SK-N-SH (cell line): ENCODE data around the gene TFB1M. TPM values are rescaled to one million over a fixed set of nuclear protein-coding genes. Genes with fewer than 3 reads are reported as not detected.

Experiments used
- CTCF ChIA-PET: fragments of 300-600, 350-600 bp; formaldehyde crosslinking; extraction: SDS; loops from one replicate; lab custom pipeline; 2021; lab: Yijun Ruan, JAX
- POLR2A ChIA-PET: fragments of 350-600 bp; sonication (Branson Sonifier 250); formaldehyde crosslinking; extraction: SDS; loops from one replicate; lab custom pipeline; 2020; ENCODE audit warnings: antibody characterized with exemption, inconsistent platforms; lab: Yijun Ruan, JAX
- DNase-seq: peaks from one replicate; pipeline ENCODE4 v3.0.0; 2012
- H2AFZ ChIP-seq: fragments of 200-600 bp; sonication (generic); 2 replicates; pipeline ENCODE4 v1.8.1; 2016; ENCODE audit warnings: antibody characterized with exemption, mild to moderate bottlenecking, low read depth
- H3F3A ChIP-seq: fragments of 200-600 bp; sonication (generic); replicated peaks from 2 replicates; pipeline ENCODE3; 2016; ENCODE audit warnings: antibody characterized with exemption, mild to moderate bottlenecking; ENCODE audit not compliant: insufficient read depth
- H3K27ac ChIP-seq, 2 experiments: fragments of 200-500 bp in 1 of 2; fragments of 200-600 bp in 1 of 2; sonication (Bioruptor generic) in 1 of 2; sonication (generic), shearing (Covaris generic) in 1 of 2; 2 replicates each; pipeline versions ENCODE4 v1.5.1 to v1.6.1; 2014 to 2016; ENCODE audit warnings: low read depth in 2 of 2, inconsistent platforms in 1 of 2, low read length in 1 of 2, mild to moderate bottlenecking in 1 of 2, mixed read lengths in 1 of 2
- H3K27me3 ChIP-seq: fragments of 200-600 bp; sonication (generic), shearing (Covaris generic); 2 replicates; pipeline ENCODE4 v1.6.1; 2016; ENCODE audit warnings: mixed run types; ENCODE audit not compliant: insufficient read depth
- H3K36me3 ChIP-seq, 2 experiments: fragments of 200-500 bp in 1 of 2; fragments of 200-600 bp in 1 of 2; sonication (Bioruptor generic) in 1 of 2; sonication (generic) in 1 of 2; replicated peaks in 1 of 2; 2 replicates each; pipeline versions ENCODE3 to v1.5.1; 2014 to 2016; ENCODE audit warnings: low read length in 1 of 2, mild to moderate bottlenecking in 1 of 2; ENCODE audit not compliant: insufficient read depth in 2 of 2, control insufficient read depth in 1 of 2
- H3K4me1 ChIP-seq, 2 experiments: fragments of 200-500 bp in 1 of 2; fragments of 200-600 bp in 1 of 2; sonication (Bioruptor generic) in 1 of 2; sonication (generic), shearing (Covaris generic) in 1 of 2; 2 replicates each; pipeline versions ENCODE4 v1.5.1 to v1.6.1; 2014 to 2016; ENCODE audit warnings: low read depth in 1 of 2, low read length in 1 of 2, mixed run types in 1 of 2; ENCODE audit not compliant: insufficient read depth in 2 of 2, control insufficient read depth in 1 of 2
- H3K4me2 ChIP-seq: fragments of 200-600 bp; sonication (generic), shearing (Covaris generic); 2 replicates; pipeline ENCODE4 v1.6.1; 2017; ENCODE audit warnings: mixed run types
- H3K4me3 ChIP-seq, 2 experiments: fragments of 200-500 bp in 1 of 2; fragments of 200-600 bp in 1 of 2; sonication (Bioruptor generic) in 1 of 2; sonication (generic), shearing (Covaris generic) in 1 of 2; 2 replicates each; pipeline versions ENCODE4 v1.5.1 to v1.8.1; 2014 to 2016; ENCODE audit warnings: low read depth in 2 of 2, inconsistent platforms in 1 of 2, low read length in 1 of 2, mild to moderate bottlenecking in 1 of 2, mixed read lengths in 1 of 2, moderate library complexity in 1 of 2
- H3K79me2 ChIP-seq: fragments of 200-600 bp; sonication (generic); 2 replicates; pipeline ENCODE4 v1.8.1; 2017; ENCODE audit warnings: mild to moderate bottlenecking; ENCODE audit not compliant: insufficient read depth
- H3K9ac ChIP-seq: fragments of 200-600 bp; sonication (generic); 2 replicates; pipeline ENCODE4 v1.6.1; 2017; ENCODE audit warnings: mixed run types
- H3K9me2 ChIP-seq: fragments of 200-600 bp; sonication (generic); 2 replicates; pipeline ENCODE4 v1.6.1; 2017; ENCODE audit warnings: mixed run types
- H3K9me3 ChIP-seq: fragments of 200-600 bp; sonication (generic); 2 replicates; pipeline ENCODE4 v1.6.1; 2017; ENCODE audit warnings: mixed run types, mild to moderate bottlenecking, moderate library complexity
- H4K20me1 ChIP-seq: fragments of 200-600 bp; sonication (generic); 2 replicates; pipeline ENCODE4 v1.6.1; 2017; ENCODE audit warnings: mild to moderate bottlenecking, mixed run types; ENCODE audit not compliant: insufficient read depth
- CHD2 ChIP-seq: fragments of 150-350 bp; IDR thresholded peaks from 2 replicates; pipeline ENCODE4 v1.6.1; 2018; ENCODE audit warnings: low read length; ENCODE audit not compliant: partially characterized antibody
- CTCF ChIP-seq: fragments of 200-600 bp; sonication (generic); IDR thresholded peaks from 2 replicates; pipeline ENCODE4 v1.6.1; 2017; ENCODE audit warnings: antibody characterized with exemption, mild to moderate bottlenecking, moderate library complexity
- ELF1 ChIP-seq: IDR thresholded peaks from 2 replicates; pipeline ENCODE4 v1.4.0; 2012
- EP300 ChIP-seq, 2 experiments: IDR thresholded peaks; 2 replicates each; pipeline versions ENCODE4 v1.4.0 to v1.6.1; 2012; ENCODE audit warnings: borderline replicate concordance in 1 of 2, low read depth in 1 of 2, low read length in 1 of 2
- FOXM1 ChIP-seq: IDR thresholded peaks from 2 replicates; pipeline ENCODE4 v1.4.0; 2012; ENCODE audit warnings: low read depth, mild to moderate bottlenecking
- GABPA ChIP-seq: IDR thresholded peaks from 2 replicates; pipeline ENCODE4 v1.4.0; 2012; ENCODE audit warnings: low read depth, mild to moderate bottlenecking
- JUND ChIP-seq: IDR thresholded peaks from 2 replicates; pipeline ENCODE4 v1.4.0; 2012
- MAX ChIP-seq: IDR thresholded peaks from 2 replicates; pipeline ENCODE4 v1.4.0; 2012; ENCODE audit warnings: low read depth
- MEF2A ChIP-seq: IDR thresholded peaks from 2 replicates; pipeline ENCODE4 v1.4.0; 2012; ENCODE audit warnings: low read depth, borderline replicate concordance
- NFIC ChIP-seq: IDR thresholded peaks from 2 replicates; pipeline ENCODE4 v1.4.0; 2012; ENCODE audit warnings: borderline replicate concordance
- NRF1 ChIP-seq: IDR thresholded peaks from 2 replicates; pipeline ENCODE4 v1.6.1; 2012; ENCODE audit warnings: low read depth, mild to moderate bottlenecking, low read length
- POLR2AphosphoS5 ChIP-seq: IDR thresholded peaks from 2 replicates; pipeline ENCODE4 v1.6.1; 2012; ENCODE audit warnings: low read depth, low read length
- RAD21 ChIP-seq: IDR thresholded peaks from 2 replicates; pipeline ENCODE4 v1.6.1; 2012; ENCODE audit warnings: mild to moderate bottlenecking, low read length
- RCOR1 ChIP-seq: fragments of 150-350 bp; IDR thresholded peaks from 2 replicates; pipeline ENCODE4 v1.6.1; 2017; ENCODE audit warnings: antibody characterized with exemption, low read length
- RFX5 ChIP-seq: IDR thresholded peaks from 2 replicates; pipeline ENCODE4 v1.6.1; 2012; ENCODE audit warnings: mild to moderate bottlenecking, improper control_type of control experiment, low read length
- RXRA ChIP-seq: IDR thresholded peaks from 2 replicates; pipeline ENCODE4 v1.4.0; 2012; ENCODE audit warnings: low read depth, mild to moderate bottlenecking, borderline replicate concordance
- SIN3A ChIP-seq: IDR thresholded peaks from 2 replicates; pipeline ENCODE4 v1.6.1; 2012; ENCODE audit warnings: low read depth, mild to moderate bottlenecking, low read length, moderate library complexity, borderline replicate concordance
- SMC3 ChIP-seq: IDR thresholded peaks from 2 replicates; pipeline ENCODE4 v1.6.1; 2012; ENCODE audit warnings: low read depth, low read length, improper control_type of control experiment
- TAF1 ChIP-seq: IDR thresholded peaks from 2 replicates; pipeline ENCODE4 v1.6.1; 2012; ENCODE audit warnings: low read depth, mild to moderate bottlenecking, low read length, moderate library complexity, borderline replicate concordance
- TCF12 ChIP-seq: IDR thresholded peaks from 2 replicates; pipeline ENCODE4 v1.4.0; 2012
- TEAD4 ChIP-seq: IDR thresholded peaks from 2 replicates; pipeline ENCODE4 v1.4.0; 2012; ENCODE audit warnings: mild to moderate bottlenecking, borderline replicate concordance; ENCODE audit not compliant: insufficient read depth
- USF1 ChIP-seq: IDR thresholded peaks from 2 replicates; pipeline ENCODE4 v1.4.0; 2012; ENCODE audit warnings: low read depth, borderline replicate concordance
- USF2 ChIP-seq: fragments of 150-350 bp; IDR thresholded peaks from 2 replicates; pipeline ENCODE4 v1.6.1; 2017; ENCODE audit warnings: antibody characterized with exemption, low read length, low read depth, borderline replicate concordance
- WGBS: methylation state at CpG from one replicate; pipeline ENCODE4 v1.1.6; 2017; ENCODE audit warnings: low lambda C conversion rate; 5-methylcytosine and 5-hydroxymethylcytosine counted together
- polyA plus RNA-seq, 3 experiments: library from polyadenylated mRNA; depleted of rRNA; stranded (reverse); fragments of >200 nt; gene quantifications; 2 replicates each; pipeline ENCODE4 v1.2.3, GENCODE V29; 2012

TFB1M gene
- polyA plus RNA-seq, 1 of the 3 experiments (the other 2 are of a cell fraction), result 28.4 TPM

- peaks cover 0 to 3% of the 10 kb centered on the region in 2 experiments for H3K36me3 ChIP-seq
- no peaks in the 10 kb centered on the region for H3K79me2 ChIP-seq
- no peaks in the 10 kb centered on the region for H3K27me3 ChIP-seq
- H3K4me1 ChIP-seq, result no peaks in the 10 kb centered on the region
- H3K27ac ChIP-seq, result no peak overlapping the region
- H3K4me3 ChIP-seq, result no peak overlapping the region
- H3K9me2 ChIP-seq, result no peaks in the 10 kb centered on the region
- H3K4me2 ChIP-seq, result no peak overlapping the region
- no peak overlapping the region for H2AFZ ChIP-seq
- no peaks in the 10 kb centered on the region for H4K20me1 ChIP-seq
- H3K9ac ChIP-seq, result no peak overlapping the region
- H3F3A ChIP-seq, result no peaks in the 10 kb centered on the region
- H3K9me3 ChIP-seq, result peaks cover 10% of the 10 kb centered on the region; the same call in 1 of the 2 replicates
- no peak for DNase-seq
- POLR2A ChIA-PET, result no interaction called here
- WGBS, result 75% methylated on average over 4 of the region's 4 CpGs
- TF ChIP-seq NRF1 (no peak), FOXM1 (no peak), NFIC (no peak), MAX (no peak), GABPA (no peak), SMC3 (no peak), TAF1 (no peak), USF1 (no peak), TEAD4 (no peak), RXRA (no peak)
- CTCF ChIA-PET, result no interaction called here
These were observed 37.8 kb upstream of the TFB1M start for GRCh38 chr6:155352130-155352420.

- Histone ChIP-seq H2AFZ (no peak overlapping the region), H3K9ac (no peak overlapping the region), H4K20me1 (no peaks in the 10 kb centered on the region), H3K4me3 (no peak overlapping the region), H3K4me1 (no peaks in the 10 kb centered on the region), H3F3A (no peaks in the 10 kb centered on the region), H3K36me3 (peaks cover 0 to 3% of the 10 kb centered on the region in 2 experiments), H3K79me2 (no peaks in the 10 kb centered on the region), H3K9me2 (no peaks in the 10 kb centered on the region), H3K27ac (no peak overlapping the region), H3K27me3 (no peaks in the 10 kb centered on the region), H3K9me3 (peaks cover 10% of the 10 kb centered on the region; the same call in 1 of the 2 replicates), H3K4me2 (no peak overlapping the region)
- no peak for DNase-seq
- WGBS, result 70% methylated on average over 5 of the region's 5 CpGs
- ChIA-PET CTCF (no interaction called here), POLR2A (no interaction called here)
- no peak for TF ChIP-seq FOXM1
- no peak for TF ChIP-seq NFIC
- TF ChIP-seq USF2, result no peak
- no peak for TF ChIP-seq CHD2
- no peak for TF ChIP-seq RXRA
- TF ChIP-seq MEF2A, result no peak
- no peak for TF ChIP-seq TEAD4
- no peak for TF ChIP-seq EP300 (IDR thresholded peaks at IDR 0.05; ENCODE audit: borderline replicate concordance in 1 of 2, low read depth in 1 of 2, low read length in 1 of 2)
- TF ChIP-seq JUND, result no peak
- TF ChIP-seq TCF12, result no peak
- TF ChIP-seq POLR2AphosphoS5, result no peak
- TF ChIP-seq ELF1, result no peak
- TF ChIP-seq RCOR1, result no peak
- no peak for TF ChIP-seq RFX5
- TF ChIP-seq USF1, result no peak
- no peak for TF ChIP-seq RAD21
- no peak for TF ChIP-seq SIN3A
- no peak for TF ChIP-seq GABPA
- no peak for TF ChIP-seq CTCF
These were observed 37.2 kb upstream of the TFB1M start for GRCh38 chr6:155351273-155352129.
